ENCODE data around the gene DNAJC15.

DNAJC15 gene

DNA sequence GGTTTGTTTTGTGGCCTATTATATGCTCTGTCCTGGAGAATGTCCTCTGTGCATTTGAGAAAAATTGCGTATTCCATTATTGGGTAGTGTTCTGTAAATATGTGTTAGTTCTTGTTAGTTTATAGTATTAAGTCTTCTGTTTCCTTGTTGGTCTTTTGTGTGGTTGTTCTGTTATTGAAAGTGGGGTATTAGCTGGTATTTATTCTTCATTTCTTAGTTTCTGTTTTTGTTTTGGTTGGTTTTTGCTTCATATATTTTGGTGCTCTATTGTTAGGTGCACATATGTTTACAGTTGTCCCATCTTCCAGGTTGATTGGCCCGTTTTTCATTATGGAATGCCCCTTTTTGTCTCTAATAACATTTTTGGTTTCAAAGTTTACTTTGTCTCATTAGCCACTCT lies 77.3 kb downstream of the DNAJC15 start:
- Histone ChIP-seq H3K9me3 (ENCODE audit: insufficient read depth, low read depth, low read length) (no peaks in the 10 kb centered on the region), H3K18ac (ENCODE audit: low read length) (no peak overlapping the region), H3K79me1 (ENCODE audit: low read length) (no peaks in the 10 kb centered on the region), H3K4me2 (ENCODE audit: low read length) (no peak overlapping the region), H3K27me3 (ENCODE audit: insufficient read depth, low read length) (no peaks in the 10 kb centered on the region), H3K9ac (ENCODE audit: low read length) (no peak overlapping the region), H3K36me3 (ENCODE audit: control insufficient read depth in 1 of 2, insufficient read depth in 2 of 2, low read length in 2 of 2) (peaks cover 0 to 3% of the 10 kb centered on the region in 2 experiments), H4K8ac (ENCODE audit: low read depth, low read length) (no peak overlapping the region), H2BK120ac (ENCODE audit: insufficient read depth, low read length, poor library complexity) (no peak overlapping the region), H3K14ac (ENCODE audit: low read length) (no peak overlapping the region), H3K4me3 (ENCODE audit: low read depth, low read length) (no peak overlapping the region), H2BK12ac (ENCODE audit: low read length) (no peak overlapping the region), H3K79me2 (ENCODE audit: control insufficient read depth, insufficient read depth, low read length, poor library complexity) (peaks cover 3% of the 10 kb centered on the region), H4K12ac (ENCODE audit: low read depth, low read length) (no peak overlapping the region), H3K23ac (ENCODE audit: low read length) (no peak overlapping the region), H4K91ac (ENCODE audit: low read depth, low read length) (no peak overlapping the region), H3K4me1 (ENCODE audit: control insufficient read depth in 1 of 2, insufficient read depth in 2 of 2, low read length in 2 of 2) (no peaks in the 10 kb centered on the region), H3K27ac (ENCODE audit: low read depth, low read length) (no peak overlapping the region), H2BK5ac (ENCODE audit: low read depth, low read length, poor library complexity) (no peak overlapping the region), H2AK5ac (ENCODE audit: low read length) (no peak overlapping the region), H3K4ac (ENCODE audit: low read depth, low read length) (no peak overlapping the region), H2AFZ (ENCODE audit: insufficient read depth, low read length, poor library complexity) (no peak overlapping the region)
- DNase-seq, result no peak
- no CpG with 5 or more reads among the region's 2 CpGs for WGBS (ENCODE audit: extremely low coverage, insufficient coverage, insufficient read length)

DNA sequence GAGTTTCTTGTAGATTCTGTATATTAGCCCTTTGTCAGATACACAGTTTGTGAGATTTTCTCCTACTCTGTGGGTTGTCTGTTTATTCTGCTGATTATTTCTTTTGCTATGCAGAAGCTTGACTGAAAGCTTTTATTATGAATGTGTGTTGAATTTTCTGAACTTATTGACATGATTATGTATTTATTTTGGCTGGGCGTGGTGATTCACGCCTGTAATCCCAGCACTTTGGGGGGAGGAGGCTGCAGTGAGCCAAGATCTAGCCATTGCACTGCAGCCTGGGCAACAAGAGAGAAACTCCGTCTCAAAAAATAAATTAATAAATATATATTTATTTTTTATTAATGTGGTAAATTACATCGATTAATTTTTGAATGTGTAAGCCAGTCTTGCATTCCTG lies 78.9 kb downstream of the DNAJC15 start:
- no peak overlapping the region for H4K12ac ChIP-seq (ENCODE audit: low read depth, low read length)
- no peak overlapping the region for H2BK5ac ChIP-seq (ENCODE audit: low read depth, low read length, poor library complexity)
- peaks cover 0 to 3% of the 10 kb centered on the region in 2 experiments for H3K36me3 ChIP-seq (ENCODE audit: control insufficient read depth in 1 of 2, insufficient read depth in 2 of 2, low read length in 2 of 2)
- no peak overlapping the region for H2AFZ ChIP-seq (ENCODE audit: insufficient read depth, low read length, poor library complexity)
- no peaks in the 10 kb centered on the region for H3K4me1 ChIP-seq (ENCODE audit: control insufficient read depth in 1 of 2, insufficient read depth in 2 of 2, low read length in 2 of 2)
- no peak overlapping the region for H2AK5ac ChIP-seq (ENCODE audit: low read length)
- H3K9ac ChIP-seq (ENCODE audit: low read length), result no peak overlapping the region
- no peaks in the 10 kb centered on the region for H3K79me1 ChIP-seq (ENCODE audit: low read length)
- H3K23ac ChIP-seq (ENCODE audit: low read length), result no peak overlapping the region
- no peak for DNase-seq
- no peaks in the 10 kb centered on the region for H3K9me3 ChIP-seq (ENCODE audit: insufficient read depth, low read depth, low read length)
- peaks cover 2% of the 10 kb centered on the region for H3K79me2 ChIP-seq (ENCODE audit: control insufficient read depth, insufficient read depth, low read length, poor library complexity)
- no peak overlapping the region for H4K8ac ChIP-seq (ENCODE audit: low read depth, low read length)
- H2BK12ac ChIP-seq (ENCODE audit: low read length), result no peak overlapping the region
- no peak overlapping the region for H2BK120ac ChIP-seq (ENCODE audit: insufficient read depth, low read length, poor library complexity)
- no peak overlapping the region for H3K4ac ChIP-seq (ENCODE audit: low read depth, low read length)
- no peaks in the 10 kb centered on the region for H3K27me3 ChIP-seq (ENCODE audit: insufficient read depth, low read length)
- H3K14ac ChIP-seq (ENCODE audit: low read length), result no peak overlapping the region
- no peak overlapping the region for H3K4me3 ChIP-seq (ENCODE audit: low read depth, low read length)
- H3K4me2 ChIP-seq (ENCODE audit: low read length), result no peak overlapping the region
- H3K27ac ChIP-seq (ENCODE audit: low read depth, low read length), result no peak overlapping the region
- H3K18ac ChIP-seq (ENCODE audit: low read length), result no peak overlapping the region
- H4K91ac ChIP-seq (ENCODE audit: low read depth, low read length), result no peak overlapping the region
- no CpG with 5 or more reads among the region's 4 CpGs for WGBS (ENCODE audit: extremely low coverage, insufficient coverage, insufficient read length)

DNA sequence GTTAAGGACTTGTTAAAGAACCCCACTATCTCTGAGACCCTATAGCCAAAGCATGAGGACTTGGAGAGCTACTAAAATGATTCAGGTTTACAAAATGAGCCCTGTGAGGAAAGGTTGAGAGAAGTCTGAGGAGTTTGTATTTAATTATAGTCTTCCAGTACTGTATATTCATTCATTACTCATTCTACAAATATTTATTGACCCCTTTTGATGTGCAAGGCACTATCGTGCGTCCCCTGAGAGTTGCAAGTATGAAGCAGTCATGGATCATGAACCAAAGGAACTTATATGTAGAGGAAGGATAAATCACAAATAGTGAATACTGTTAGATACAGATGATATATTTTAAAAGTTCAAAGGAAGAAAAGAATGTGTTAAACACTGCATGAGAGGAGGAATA lies 84.4 kb downstream of the DNAJC15 start:
- H4K91ac ChIP-seq (ENCODE audit: low read depth, low read length), result no peak overlapping the region
- no peak for DNase-seq
- H3K79me2 ChIP-seq (ENCODE audit: control insufficient read depth, insufficient read depth, low read length, poor library complexity), result no peaks in the 10 kb centered on the region
- H4K12ac ChIP-seq (ENCODE audit: low read depth, low read length), result no peak overlapping the region
- no peak overlapping the region for H3K23ac ChIP-seq (ENCODE audit: low read length)
- no peak overlapping the region for H3K27ac ChIP-seq (ENCODE audit: low read depth, low read length)
- H2AK5ac ChIP-seq (ENCODE audit: low read length), result no peak overlapping the region
- no peak overlapping the region for H2AFZ ChIP-seq (ENCODE audit: insufficient read depth, low read length, poor library complexity)
- WGBS (ENCODE audit: extremely low coverage, insufficient coverage, insufficient read length), result no CpG with 5 or more reads among the region's 2 CpGs
- no peak overlapping the region for H3K18ac ChIP-seq (ENCODE audit: low read length)
- H2BK12ac ChIP-seq (ENCODE audit: low read length), result no peak overlapping the region
- no peaks in the 10 kb centered on the region for H3K9me3 ChIP-seq (ENCODE audit: insufficient read depth, low read depth, low read length)
- peaks cover 0 to 3% of the 10 kb centered on the region in 2 experiments for H3K36me3 ChIP-seq (ENCODE audit: control insufficient read depth in 1 of 2, insufficient read depth in 2 of 2, low read length in 2 of 2)
- no peak overlapping the region for H2BK5ac ChIP-seq (ENCODE audit: low read depth, low read length, poor library complexity)
- H3K4me3 ChIP-seq (ENCODE audit: low read depth, low read length), result no peak overlapping the region
- H3K27me3 ChIP-seq (ENCODE audit: insufficient read depth, low read length), result no peaks in the 10 kb centered on the region
- no peak overlapping the region for H2BK120ac ChIP-seq (ENCODE audit: insufficient read depth, low read length, poor library complexity)
- H3K4ac ChIP-seq (ENCODE audit: low read depth, low read length), result no peak overlapping the region
- H3K9ac ChIP-seq (ENCODE audit: low read length), result no peak overlapping the region
- no peak overlapping the region for H4K8ac ChIP-seq (ENCODE audit: low read depth, low read length)
- H3K14ac ChIP-seq (ENCODE audit: low read length), result no peak overlapping the region
- no peak overlapping the region for H3K4me2 ChIP-seq (ENCODE audit: low read length)
- H3K4me1 ChIP-seq (ENCODE audit: control insufficient read depth in 1 of 2, insufficient read depth in 2 of 2, low read length in 2 of 2), result no peaks in the 10 kb centered on the region
- H3K79me1 ChIP-seq (ENCODE audit: low read length), result no peaks in the 10 kb centered on the region

DNA sequence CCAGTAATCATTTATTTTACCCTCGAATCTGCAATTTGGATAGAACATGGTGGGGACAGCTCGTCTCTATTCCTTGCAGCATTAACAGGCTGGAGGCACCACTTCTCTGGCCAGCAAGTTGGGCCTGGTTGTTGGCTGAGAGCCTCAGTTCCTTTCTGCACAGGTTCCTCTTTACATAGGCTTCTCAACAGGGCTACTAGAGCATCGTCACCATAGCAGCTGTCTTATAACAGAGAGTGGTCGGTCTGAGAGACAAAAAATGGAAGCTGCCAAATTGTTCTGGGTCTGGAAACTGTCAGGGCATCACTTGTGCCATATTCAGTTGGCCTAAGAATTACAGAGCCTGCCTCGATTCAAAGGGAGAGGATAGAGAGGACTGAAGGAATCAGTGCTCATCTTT lies 86.7 kb downstream of the DNAJC15 start:
- no peak overlapping the region for H3K4me2 ChIP-seq (ENCODE audit: low read length)
- H3K23ac ChIP-seq (ENCODE audit: low read length), result no peak overlapping the region
- H3K79me2 ChIP-seq (ENCODE audit: control insufficient read depth, insufficient read depth, low read length, poor library complexity), result no peaks in the 10 kb centered on the region
- no peak for DNase-seq
- H4K8ac ChIP-seq (ENCODE audit: low read depth, low read length), result no peak overlapping the region
- WGBS (ENCODE audit: extremely low coverage, insufficient coverage, insufficient read length), result no CpG with 5 or more reads among the region's 5 CpGs
- H4K91ac ChIP-seq (ENCODE audit: low read depth, low read length), result no peak overlapping the region
- H2BK120ac ChIP-seq (ENCODE audit: insufficient read depth, low read length, poor library complexity), result no peak overlapping the region
- H3K9me3 ChIP-seq (ENCODE audit: insufficient read depth, low read depth, low read length), result no peaks in the 10 kb centered on the region
- H3K14ac ChIP-seq (ENCODE audit: low read length), result no peak overlapping the region
- H3K18ac ChIP-seq (ENCODE audit: low read length), result no peak overlapping the region
- H2BK5ac ChIP-seq (ENCODE audit: low read depth, low read length, poor library complexity), result no peak overlapping the region
- no peak overlapping the region for H3K27ac ChIP-seq (ENCODE audit: low read depth, low read length)
- H3K4ac ChIP-seq (ENCODE audit: low read depth, low read length), result no peak overlapping the region
- H3K27me3 ChIP-seq (ENCODE audit: insufficient read depth, low read length), result no peaks in the 10 kb centered on the region
- H2AFZ ChIP-seq (ENCODE audit: insufficient read depth, low read length, poor library complexity), result no peak overlapping the region
- no peaks in the 10 kb centered on the region for H3K36me3 ChIP-seq (ENCODE audit: control insufficient read depth in 1 of 2, insufficient read depth in 2 of 2, low read length in 2 of 2)
- no peak overlapping the region for H3K9ac ChIP-seq (ENCODE audit: low read length)
- no peak overlapping the region for H2BK12ac ChIP-seq (ENCODE audit: low read length)
- no peak overlapping the region for H4K12ac ChIP-seq (ENCODE audit: low read depth, low read length)
- H2AK5ac ChIP-seq (ENCODE audit: low read length), result no peak overlapping the region
- H3K4me1 ChIP-seq (ENCODE audit: control insufficient read depth in 1 of 2, insufficient read depth in 2 of 2, low read length in 2 of 2), result no peaks in the 10 kb centered on the region
- no peak overlapping the region for H3K4me3 ChIP-seq (ENCODE audit: low read depth, low read length)
- H3K79me1 ChIP-seq (ENCODE audit: low read length), result no peaks in the 10 kb centered on the region

Data from trophoblast cell (in vitro differentiated cells and primary cell).